Kidney (tissue), 14 donors: ENCODE measurements around the gene HOXB5. TPM values are rescaled to one million over a fixed set of nuclear protein-coding genes. Genes with fewer than 3 reads are reported as not detected.
A peak's percentile ranks its signal among the peaks of the same experiment; 100 is the strongest.

Experiments used
- DNase-seq, 5 donors: peaks; one replicate each; pipeline ENCODE4 v3.0.0-alpha.2; 2013 to 2020
- FAIRE-seq: peaks from 2 replicates; lab custom pipeline; 2012; peaks lifted over from hg19 to GRCh38; lab: Jason Lieb, UNC
- H3K27ac ChIP-seq, 2 donors: one replicate each; pipeline ENCODE4 v1.7.0; 2013; ENCODE audit warnings: low read depth in 2 of 2, low read length in 2 of 2, inconsistent platforms in 1 of 2
- H3K27me3 ChIP-seq: one replicate; pipeline ENCODE4 v1.7.1; 2013; ENCODE audit warnings: low read length, inconsistent platforms; ENCODE audit not compliant: control insufficient read depth, insufficient read depth
- H3K36me3 ChIP-seq, 3 donors: one replicate each; pipeline versions ENCODE4 v1.7.0 to v1.7.1; 2013; ENCODE audit warnings: low read length in 3 of 3, control low read depth in 1 of 3, inconsistent platforms in 1 of 3; ENCODE audit not compliant: insufficient read depth in 3 of 3, control insufficient read depth in 2 of 3
- H3K4me1 ChIP-seq, 3 donors: one replicate each; pipeline versions ENCODE4 v1.7.0 to v1.7.1; 2013; ENCODE audit warnings: low read length in 3 of 3, inconsistent platforms in 1 of 3, low read depth in 1 of 3; ENCODE audit not compliant: control insufficient read depth in 2 of 3, insufficient read depth in 2 of 3
- H3K4me3 ChIP-seq, 3 donors: one replicate each; pipeline versions ENCODE4 v1.7.0 to v1.8.1; 2013; ENCODE audit warnings: low read length in 3 of 3, control low read depth in 1 of 3, inconsistent platforms in 1 of 3
- H3K9ac ChIP-seq, 3 donors: one replicate each; pipeline versions ENCODE4 v1.7.0 to v1.7.1; 2013; ENCODE audit warnings: low read length in 3 of 3, control low read depth in 1 of 3, inconsistent platforms in 1 of 3
- H3K9me3 ChIP-seq, 3 donors: one replicate each; pipeline versions ENCODE4 v1.7.0 to v1.7.1; 2013; ENCODE audit warnings: low read length in 3 of 3, control low read depth in 1 of 3, inconsistent platforms in 1 of 3; ENCODE audit not compliant: control insufficient read depth in 2 of 3, insufficient read depth in 1 of 3
- CTCF ChIP-seq: IDR thresholded peaks from 3 replicates; pipeline ENCODE4 v1.5.1; 2012; ENCODE audit warnings: mild to moderate bottlenecking, moderate library complexity, borderline replicate concordance; ENCODE audit not compliant: insufficient read depth; ENCODE audit errors: extremely low read depth
- intact Hi-C: fragments of 100-400 bp; cut with DNase I; formaldehyde crosslinking; loops from one replicate; pipeline ENCODE4 v1.11.1; 2022
- polyA plus RNA-seq: library from polyadenylated mRNA; stranded (reverse); fragments of 350-450 nt; fragmentation: Illumina TruSeq; extraction: RNeasy Lipid Tissue Mini Kit (QIAGEN cat#74804); gene quantifications from one replicate; pipeline ENCODE4 v1.2.3, GENCODE V29; 2014; ENCODE audit warnings: low read depth, low replicate concordance; ENCODE audit not compliant: insufficient read depth
- total RNA-seq: library from RNA; stranded (reverse); fragmentation: NEBNext Ultra II Directional; extraction: Animal tissue kit (Norgen Biotek cat#: 25700); gene quantifications from one replicate; pipeline ENCODE4 v1.2.1, GENCODE V29; 2021
- donor health status: control.
- donor health status: control.
- donor health status: control.
- donor health status: control.
- donor health status: control.
- donor health status: DM: yes; HTN: yes; CAD: no.
- donor health status: Normal renal cell carcinoma (clear cell type).

HOXB5 gene
- total and polyA plus RNA-seq, 2 donors from 2014 or later, result 12.3 to 27.0 TPM

DNA sequence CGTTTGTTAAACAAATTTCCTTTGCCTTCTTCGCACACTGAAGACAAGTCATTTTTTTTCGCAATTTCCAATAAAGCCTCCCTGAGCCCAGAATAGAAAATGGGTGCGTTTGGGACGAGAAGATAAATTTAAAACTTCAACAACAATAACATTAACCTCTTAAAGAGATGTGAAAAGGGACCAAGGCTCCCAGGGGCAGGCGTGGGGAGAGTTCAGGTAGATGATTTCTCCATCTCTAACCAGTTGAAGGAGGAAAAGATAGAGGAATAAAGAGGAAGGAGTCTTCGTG is 14.2 kb downstream of the HOXB5 start:
- FAIRE-seq (no peak), DNase-seq (no peak)
- no peaks in the 10 kb centered on the region for H3K9me3 ChIP-seq
- H3K4me3 ChIP-seq, result peak overlapping the region; percentile 46 to 77 (median 68)
- H3K27ac ChIP-seq, result peak overlapping the region; percentile 87 to 95
- H3K36me3 ChIP-seq, result peaks cover 0 to 2% (median 0%) of the 10 kb centered on the region in 3 donors
- no peaks in the 10 kb centered on the region for H3K27me3 ChIP-seq
- peaks cover 9 to 26% (median 10%) of the 10 kb centered on the region in 3 donors for H3K4me1 ChIP-seq
- TF ChIP-seq CTCF, result no peak
- H3K9ac ChIP-seq, result peak overlapping the region; percentile 43 to 91 (median 72)
- intact Hi-C loops, result loop anchor here (5.0 kb wide), 1 partner anchor 37 kb away; no protein-coding TSS in a partner anchor

DNA sequence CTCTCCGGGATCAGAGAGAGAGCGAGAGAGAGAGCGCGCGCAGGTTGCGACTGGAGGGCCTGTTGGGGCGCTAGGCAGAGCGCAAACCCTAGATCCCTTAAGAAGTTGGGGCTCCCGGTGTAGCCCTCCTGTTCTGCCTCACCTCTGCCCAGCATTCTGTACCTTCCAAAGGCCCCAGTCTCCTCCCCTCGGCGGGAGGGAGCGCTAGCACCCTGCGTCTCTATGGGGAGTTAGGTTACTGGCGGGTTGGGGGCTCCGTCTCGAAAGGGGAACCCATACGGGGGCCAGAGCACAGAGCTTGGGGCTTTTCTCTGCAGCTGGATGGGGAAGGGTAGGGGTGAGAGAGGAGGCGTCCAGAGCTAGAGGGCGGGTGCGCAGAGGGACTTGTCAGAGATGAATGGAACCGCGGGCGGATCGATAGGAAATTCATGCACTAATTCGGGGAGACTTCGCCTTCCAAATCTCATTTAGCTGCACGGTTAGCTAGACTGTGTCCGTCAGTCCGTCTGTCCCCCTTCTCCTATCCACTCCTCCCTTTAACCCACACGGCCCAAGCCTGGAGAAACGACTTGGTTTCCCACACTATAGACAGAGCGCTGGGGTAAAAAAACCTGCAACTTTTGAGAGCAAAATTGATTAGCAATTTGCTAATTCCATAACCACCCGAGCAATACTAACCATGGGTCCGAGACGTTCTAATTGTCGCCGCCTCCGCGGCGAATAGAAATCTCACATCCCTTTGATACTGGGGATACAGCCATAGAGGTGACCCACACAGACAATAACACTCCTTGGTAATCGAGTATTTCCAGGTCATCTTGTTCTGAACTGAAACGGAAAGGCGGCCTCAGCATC is 14.7 kb downstream of the HOXB5 start:
- Histone ChIP-seq H3K9me3 (no peaks in the 10 kb centered on the region), H3K27me3 (no peaks in the 10 kb centered on the region), H3K4me1 (peaks cover 5 to 21% (median 10%) of the 10 kb centered on the region in 3 donors), H3K9ac (peak overlapping the region; percentile 37 to 91 (median 43)), H3K36me3 (peaks cover 0 to 2% (median 0%) of the 10 kb centered on the region in 3 donors), H3K27ac (peak overlapping the region; percentile 87 to 95), H3K4me3 (peak overlapping the region; percentile 46 to 77 (median 68))
- intact Hi-C loops, result loop anchor here (5.0 kb wide), 1 partner anchor 37 kb away; no protein-coding TSS in a partner anchor
- DNase-seq, result peak in 1 of 5 donors; percentile 78
- no peak for FAIRE-seq
- no peak for TF ChIP-seq CTCF

DNA sequence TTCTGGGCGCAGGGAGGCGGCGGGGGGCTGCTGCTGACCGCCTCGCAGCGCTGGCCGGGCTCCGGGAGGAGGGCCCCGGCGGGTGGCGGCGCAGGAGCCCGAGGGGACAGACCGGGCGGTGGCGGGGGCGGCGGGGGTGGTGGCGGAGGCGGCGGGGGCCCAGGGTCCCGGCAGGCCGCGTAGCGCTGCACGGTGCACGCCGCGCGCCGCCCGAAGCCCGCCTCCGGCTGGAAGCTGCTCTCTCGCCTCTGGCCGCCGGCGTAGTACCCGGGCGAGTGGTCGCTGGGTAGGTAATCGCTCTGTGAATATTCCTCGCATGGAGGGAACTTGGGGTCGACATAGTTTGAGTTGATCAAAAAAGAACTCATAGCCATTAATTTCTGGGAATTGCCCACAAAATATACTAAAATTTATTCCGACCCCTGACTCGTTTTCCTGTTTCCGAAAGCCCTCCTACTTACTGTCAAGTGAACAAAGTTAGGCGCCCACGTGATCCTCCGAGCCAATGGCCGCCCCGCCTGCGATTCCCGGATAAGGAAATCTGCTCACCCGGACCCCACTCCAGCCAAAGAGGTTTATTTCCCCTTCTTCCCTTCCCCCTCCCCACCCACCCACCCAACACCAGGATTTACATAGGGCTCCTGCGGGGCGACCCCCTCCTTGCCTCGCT is 15.5 kb downstream of the HOXB5 start, which contains the start of gene HOXB4:
Gene HOXB4, minus strand, starts transcription at position 405 of the 670 bp plus-strand sequence. Its CDS starts 31 bp downstream, at position 374.
- H3K36me3 ChIP-seq, result no peaks in the 10 kb centered on the region
- H3K4me3 ChIP-seq, result peak within 1 kb of the TSS; percentile 68 to 77 (median 71)
- DNase-seq (peak; percentile 93 to 95 (median 94)), FAIRE-seq (no peak)
- no peak for TF ChIP-seq CTCF
- H3K27ac ChIP-seq, result peak within 1 kb of the TSS; percentile 95 to 97
- no peaks in the 10 kb centered on the region for H3K9me3 ChIP-seq
- H3K27me3 ChIP-seq, result no peaks in the 10 kb centered on the region
- intact Hi-C loops, result loop anchor here (5.0 kb wide), 1 partner anchor 36 kb away; no protein-coding TSS in a partner anchor
- peak within 1 kb of the TSS; percentile 37 to 91 (median 44) for H3K9ac ChIP-seq
- peaks cover 2 to 19% (median 5%) of the 10 kb centered on the region in 3 donors for H3K4me1 ChIP-seq
